Activated CD4-positive, alpha-beta T cell treated with anti-CD3 and anti-CD28 coated beads, Interleukin-2, amount 50 U/mL, for 1 hour (primary cell): ENCODE results near the gene LRRC47.
A peak's percentile ranks its signal among the peaks of the same experiment; 100 is the strongest.
"Not testable (repeated sequence)": the region's sequence is repeated elsewhere in the genome, so short reads cannot be mapped to it uniquely, and the experiment has no call there.

Experiments used
- DNase-seq: peaks from one replicate; pipeline ENCODE4 v3.0.0-alpha.2; 2020

Gene LRRC47

DNA sequence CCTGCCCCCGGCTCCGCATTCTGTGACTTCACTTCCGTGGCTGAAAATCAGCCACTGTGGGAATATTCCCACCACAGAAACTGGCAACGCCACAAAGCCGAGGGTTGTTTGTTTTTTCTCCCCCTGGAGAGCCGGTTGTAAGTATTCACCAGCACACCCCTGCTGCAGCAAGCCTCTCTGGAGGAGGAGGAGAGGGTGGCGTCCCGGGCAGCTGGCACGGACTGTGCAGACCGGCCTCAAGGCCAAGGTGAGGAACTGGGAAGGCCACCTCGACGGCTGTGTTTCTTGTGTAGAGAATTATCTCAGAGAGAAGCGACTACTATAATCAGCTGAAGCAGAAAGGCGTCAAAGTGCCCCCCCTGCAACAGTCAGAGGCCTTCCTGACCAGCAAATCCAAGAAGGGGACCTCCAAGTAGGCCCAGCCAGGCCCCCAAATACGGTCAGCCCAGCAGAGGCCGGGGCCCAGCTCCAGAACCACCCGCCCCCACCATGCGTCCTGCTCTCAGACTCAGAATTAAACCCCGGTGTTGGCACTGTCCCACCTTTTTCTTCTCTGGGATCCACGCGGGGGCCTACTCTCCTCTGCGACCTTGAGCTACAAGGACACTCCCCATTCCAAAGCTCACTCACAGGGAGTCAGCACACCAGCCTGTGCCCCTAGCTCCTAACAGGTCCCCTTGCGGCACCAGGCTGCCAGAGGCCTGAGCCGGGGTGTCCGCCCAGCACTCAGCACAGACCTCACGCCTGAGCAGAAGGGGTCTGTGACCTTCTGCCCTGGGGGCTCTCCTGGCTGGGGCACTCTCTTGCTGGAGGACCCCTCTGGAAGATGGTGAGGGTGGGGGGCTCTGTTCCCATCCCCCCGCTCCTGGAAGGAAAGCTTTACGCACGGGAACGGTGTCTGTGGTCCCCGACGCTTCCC, 24.9 kb downstream of the LRRC47 start:
- DNase-seq = no peak

DNA sequence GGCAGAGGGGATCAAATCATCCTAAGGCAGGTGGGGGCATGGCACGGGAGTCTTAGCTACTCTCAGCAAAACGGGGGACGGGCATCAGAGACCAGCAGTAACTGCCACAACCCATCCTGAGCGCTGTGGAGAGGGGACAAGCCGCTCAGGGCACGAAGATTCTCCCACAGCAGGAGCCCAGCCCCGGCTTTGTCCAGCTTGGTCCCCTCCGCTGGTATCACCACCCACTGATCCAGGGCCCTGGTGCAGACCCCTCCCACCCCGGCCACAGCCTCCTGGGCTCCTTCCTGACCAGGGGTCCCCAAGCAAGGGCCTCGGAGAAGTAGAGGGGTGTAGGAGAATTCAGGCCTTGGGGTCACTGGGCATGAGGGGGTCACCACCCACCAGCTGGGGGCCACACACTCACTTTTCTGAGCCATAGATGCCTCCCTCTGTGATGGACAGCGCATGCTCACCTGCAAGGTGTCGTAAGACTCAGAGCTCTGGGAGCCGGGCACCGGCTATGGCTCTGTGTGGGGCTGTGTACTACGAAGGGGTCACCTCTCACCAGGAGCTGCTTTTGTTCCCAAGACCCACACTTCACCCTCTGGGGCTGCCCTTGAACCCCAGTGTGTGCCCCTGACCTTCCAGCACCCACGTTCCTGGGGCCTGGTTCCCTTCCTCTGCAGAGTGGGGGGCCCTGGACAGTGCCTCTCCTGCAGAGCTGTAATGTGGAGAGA, 26.1 kb downstream of the LRRC47 start:
- DNase-seq = no peak

DNA sequence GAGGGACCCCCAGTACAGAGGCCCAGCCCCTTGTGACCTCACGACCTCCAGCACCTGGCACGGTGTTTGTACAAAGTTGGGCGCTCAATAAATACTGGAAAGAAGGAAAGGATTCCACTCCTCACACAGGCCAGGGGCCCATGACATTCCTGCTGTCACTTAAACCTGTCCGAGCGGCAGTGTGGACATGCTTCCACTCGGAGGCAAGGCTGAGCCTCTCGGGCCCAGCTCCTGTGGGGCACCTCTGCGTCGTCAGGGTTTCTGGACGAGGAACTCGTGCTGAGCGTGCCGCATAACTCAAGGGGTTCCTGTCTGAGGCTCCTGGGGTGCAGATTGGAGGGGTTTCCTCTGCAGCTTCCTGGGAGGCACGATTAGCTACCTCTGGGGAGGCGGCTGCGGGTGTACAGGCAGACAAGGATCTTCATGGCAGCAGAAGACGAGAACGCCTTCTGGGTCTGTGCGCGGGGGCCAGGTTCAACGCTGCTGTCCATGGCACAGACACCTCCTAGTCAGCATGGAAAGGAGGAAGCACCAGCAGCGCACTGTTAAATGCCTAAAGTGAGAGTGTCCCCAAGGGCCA, 27.4 kb downstream of the LRRC47 start:
- DNase-seq = no peak

DNA sequence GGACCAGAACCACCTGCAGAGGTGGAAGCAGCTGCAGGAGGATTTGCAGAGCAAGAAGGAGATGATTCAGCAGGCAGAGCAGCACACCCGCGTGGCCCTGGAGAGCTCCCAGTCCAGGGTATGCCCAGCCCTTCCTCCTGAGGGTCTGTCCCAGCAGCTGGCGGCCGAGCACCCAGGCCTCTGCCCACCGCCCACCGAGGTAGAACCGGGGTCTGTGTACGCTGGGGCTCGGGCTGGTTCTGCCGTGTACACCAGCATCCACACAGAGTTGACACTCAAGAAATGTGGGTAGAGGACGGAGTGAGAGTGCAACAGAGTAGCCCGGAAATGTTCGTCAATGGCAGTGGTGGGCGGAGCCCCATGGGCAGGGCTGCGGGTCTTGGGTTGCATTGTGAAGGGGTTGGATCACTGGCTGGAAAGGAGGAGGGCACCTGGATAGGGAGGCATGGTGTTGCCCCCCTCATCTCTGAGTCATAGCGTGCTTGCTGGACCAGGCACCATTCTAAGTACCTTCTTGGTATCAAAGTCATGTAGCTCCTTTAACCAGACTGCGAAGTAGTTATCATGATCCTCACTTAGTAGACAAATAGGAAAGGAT, 28.9 kb downstream of the LRRC47 start:
- no peak for DNase-seq

DNA sequence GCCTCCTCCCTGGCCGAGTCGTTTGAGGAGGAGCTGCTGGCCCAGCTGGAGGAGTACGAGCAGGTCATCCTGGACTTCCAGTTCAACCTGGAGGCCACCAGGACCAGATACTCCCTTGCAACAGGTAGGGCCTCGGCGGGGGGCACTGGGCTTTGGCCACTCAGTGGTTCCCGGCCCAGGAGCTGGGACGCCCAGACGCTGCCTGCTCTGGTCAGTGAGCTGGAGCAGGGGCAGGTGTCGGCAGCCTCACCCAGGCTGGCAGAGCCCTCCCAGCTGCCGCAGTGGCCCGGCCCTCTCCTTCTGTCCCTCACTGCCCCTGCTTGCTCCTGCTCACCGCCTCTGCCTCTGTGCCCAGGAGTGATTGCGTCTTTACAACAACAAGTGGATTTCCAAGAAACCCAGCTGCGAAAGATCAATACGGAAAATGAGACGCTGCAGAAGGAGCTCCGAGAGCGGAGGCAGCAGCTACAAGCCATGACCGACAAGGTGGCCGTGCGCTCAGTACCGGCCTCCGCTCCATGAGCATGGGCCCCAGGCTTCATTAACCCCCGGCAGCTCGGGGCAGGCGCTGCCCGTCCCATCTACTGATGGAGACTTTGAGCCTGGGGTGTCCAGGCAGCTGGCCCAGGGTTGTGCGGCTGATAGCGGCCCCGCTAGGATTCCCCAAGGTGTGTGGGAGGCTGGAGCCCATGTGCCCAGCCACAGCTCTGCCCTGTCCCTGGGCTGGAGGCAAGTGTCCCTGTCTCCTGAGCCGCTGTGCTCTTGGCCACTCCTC, 32.8 kb downstream of the LRRC47 start:
- DNase-seq = no peak

DNA sequence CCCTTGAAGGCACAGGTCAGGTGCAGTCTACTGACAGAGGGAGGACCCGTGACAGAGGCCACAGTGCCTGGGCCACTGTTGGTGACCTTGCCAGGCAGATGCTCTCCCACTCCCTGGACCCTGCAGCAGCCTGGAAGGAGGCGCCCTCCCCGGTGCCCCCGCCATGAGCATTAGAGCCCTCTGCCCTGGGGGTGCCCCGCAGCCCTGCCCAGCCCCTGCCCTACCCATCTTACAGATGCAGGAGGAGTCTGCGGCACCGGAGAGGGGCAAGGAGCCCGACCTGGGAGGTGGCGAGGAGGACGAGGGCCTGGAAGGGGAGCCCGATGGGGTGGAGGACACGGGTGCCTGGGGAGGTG, 33.4 kb downstream of the LRRC47 start:
- no peak for DNase-seq

DNA sequence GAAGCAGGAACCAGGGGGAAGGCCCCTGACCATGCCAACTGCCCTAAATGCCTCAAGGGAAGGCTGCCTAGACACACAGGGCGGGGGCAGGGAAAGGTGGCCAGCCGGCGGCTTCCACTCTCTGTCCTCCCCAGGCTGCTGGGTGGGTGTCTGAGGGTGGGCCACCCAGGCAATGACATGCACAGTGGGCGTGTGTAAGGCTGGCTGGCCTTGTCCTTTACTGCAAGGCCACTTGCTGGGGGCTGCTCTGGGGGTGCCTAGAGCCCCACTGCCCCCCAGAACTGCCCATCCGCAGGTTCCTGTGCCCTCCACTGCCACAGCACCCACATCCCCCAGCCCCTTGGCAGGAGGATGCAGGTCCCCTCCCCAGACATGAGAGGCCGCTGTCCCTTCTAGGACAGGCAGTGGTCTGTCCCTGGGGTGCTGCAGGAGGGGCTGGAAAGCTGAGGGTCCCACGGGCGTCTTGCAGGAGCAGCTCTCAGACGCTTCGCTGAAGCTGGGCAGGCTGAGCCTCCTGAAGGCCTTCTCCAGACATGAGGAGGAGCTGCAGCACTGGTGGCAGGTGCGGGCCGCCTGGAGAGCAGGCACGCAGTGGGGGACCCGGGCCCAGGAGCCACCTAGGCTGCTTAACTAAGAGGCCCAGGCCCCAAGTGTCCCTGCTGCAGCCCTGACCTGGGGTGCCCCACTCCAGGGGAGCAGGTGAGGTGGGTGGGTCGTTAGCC, 34.0 kb downstream of the LRRC47 start:
- DNase-seq = no peak

DNA sequence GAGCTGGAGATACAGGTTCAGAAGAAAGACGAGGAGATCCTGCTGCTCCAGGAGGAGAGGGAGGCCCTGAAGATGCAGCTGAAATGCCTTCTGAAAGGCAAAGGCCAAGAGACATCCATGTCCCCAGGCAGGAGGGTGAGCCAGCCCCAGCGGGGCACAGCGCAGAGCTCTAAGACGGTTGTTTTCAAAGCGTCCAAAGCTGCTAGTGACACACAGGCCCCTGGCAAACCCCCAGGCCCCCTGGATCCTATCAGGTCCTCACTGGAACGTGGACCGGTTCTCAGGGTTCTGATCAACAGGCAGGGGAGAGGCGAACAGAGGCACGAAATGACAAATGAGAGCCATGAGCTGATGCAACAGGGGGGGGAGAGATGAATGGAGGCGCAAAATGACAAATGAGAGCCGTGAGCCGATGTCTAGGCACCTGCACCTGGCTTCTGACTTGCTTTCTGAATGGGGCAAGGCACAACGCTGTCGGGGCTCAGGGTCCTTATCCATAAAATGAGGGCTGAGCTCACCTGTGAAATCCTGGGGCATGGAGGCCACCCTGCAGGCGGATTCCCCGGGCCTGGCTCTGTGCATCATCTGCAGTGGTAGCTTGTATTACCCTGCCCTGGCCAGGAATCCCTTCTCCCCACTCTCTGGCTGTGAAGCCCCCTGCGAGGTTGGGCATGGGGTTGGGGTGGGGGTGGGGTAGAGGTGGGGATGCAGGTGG, 34.8 kb downstream of the LRRC47 start:
- no peak for DNase-seq

DNA sequence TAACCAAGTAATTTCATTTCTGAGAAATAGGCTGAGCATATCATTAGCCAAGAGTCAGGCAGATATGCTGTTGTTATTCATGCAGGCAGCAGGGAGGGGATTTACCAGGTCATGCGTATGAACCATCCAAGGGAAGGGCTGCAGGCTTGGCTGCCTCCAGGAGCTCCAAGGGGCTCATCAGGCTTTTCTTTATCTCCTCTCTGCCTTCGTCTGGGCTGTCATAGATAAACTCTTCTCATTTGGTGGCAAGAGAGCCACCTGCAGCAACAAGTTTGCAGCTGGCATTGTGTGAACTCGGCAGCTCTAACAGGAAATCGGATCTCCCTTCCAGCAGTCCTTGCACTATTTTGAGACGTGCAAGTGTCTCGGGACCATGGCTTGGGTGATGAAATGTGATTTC, 36.5 kb downstream of the LRRC47 start:
- DNase-seq = no peak

DNA sequence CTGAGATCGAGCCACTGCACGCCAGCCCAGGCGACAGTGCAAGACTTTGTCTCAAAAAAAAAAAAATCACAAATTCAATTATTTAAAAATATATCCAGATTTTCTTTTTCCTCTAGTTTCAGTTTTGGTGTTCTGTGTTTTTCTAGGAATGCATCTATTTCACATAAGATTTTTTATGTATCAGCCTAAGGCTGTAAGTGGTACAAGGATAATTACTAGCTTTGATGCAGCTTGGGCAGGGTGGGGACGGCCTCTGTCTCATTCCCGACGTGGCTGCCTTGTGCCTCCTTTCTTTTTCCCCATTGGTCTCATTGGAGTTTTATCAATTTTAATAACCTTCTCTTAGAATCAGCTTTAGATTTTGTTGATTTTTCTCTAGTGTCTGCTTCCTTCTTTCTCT, 37.1 kb downstream of the LRRC47 start:
- no peak for DNase-seq

DNA sequence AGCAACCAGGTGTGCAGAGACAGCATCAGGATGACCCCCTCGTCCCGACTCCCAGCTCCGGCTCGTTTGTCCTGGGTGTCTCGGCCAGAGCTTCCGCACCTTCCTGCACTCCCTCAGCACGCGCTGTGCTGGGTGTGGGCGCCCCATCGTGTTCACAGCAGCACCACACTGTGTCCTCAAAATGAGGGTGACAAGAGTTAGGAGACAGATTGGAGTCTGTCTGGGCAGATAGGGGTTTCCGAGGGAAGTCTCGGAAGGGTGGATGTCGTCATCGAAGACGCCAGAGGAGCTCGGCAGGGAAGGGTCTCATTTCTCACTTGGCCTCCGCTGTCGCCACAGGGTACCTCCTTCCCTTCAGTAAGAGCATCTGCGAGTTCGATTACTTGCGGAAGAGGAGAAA, 39.9 kb downstream of the LRRC47 start:
- no peak for DNase-seq

DNA sequence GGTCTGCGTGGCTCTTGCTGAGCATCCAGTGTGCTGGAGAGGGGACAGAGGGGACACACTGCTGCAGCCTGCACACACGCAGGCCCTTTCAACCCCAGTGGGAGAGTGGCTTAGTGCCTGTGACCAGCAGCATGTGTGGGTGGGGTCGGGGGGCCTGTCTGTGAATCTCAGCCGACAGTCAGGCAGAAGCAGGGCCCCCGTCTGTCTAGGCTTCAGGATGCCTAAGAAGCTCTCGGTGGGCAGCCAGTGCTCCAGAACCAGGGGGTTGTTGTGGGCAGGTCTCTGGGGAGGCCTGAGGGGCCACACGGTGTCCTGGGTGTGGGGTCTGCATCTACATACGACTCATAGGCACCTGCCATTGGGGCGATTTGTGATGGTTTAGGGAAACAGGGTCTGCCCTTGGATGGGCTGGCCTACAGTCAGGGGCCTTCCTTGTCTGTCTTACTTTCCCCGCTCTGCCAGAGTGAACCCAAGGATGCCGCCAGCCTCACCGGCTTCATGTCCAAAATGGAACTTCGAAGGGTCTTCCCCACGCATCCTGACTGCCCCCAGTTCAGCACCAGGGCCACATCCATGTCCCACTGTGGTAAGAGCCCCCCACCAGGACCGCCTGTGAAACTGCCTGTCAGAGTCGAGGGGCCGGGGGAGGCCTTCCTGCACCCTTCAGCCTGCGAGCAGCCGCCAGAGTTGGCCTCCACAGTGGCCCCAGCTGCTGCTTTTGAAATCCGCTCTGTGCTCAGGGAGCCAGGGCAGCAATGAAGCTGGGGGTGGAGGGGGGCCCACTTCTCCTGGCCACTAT, 42.4 kb downstream of the LRRC47 start:
- DNase-seq = no peak

DNA sequence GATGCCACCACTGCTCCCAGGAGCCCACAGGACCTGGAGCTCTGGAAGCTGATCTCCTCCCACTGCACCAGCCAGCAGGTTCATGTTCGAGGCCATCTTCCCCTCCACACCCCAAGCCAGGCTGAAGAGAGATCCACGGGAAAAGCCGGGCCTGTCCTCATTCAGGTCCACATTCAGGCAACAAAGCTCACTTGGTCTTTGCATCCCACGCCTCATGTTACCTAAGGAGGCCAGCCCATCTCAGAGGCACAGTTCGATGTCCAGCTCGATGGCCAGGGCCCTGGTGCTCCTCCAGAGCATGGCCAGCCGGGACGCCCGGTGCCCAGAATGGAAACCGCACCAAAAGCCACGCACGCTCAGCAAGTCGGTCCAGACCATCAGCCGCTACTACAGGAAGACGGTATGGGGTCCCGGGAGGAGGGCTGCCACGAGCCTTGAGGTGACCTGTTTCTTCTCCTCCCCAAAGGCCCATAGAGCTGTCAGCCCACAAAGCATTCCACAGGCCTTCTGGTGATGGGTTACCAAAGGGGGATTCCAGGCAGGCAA, 43.8 kb downstream of the LRRC47 start, which contains the start of gene CCDC27:
Gene CCDC27, plus strand, starts transcription at position 51 of the 546 bp plus-strand sequence. Its CDS starts 32 bp downstream, at position 83.
- no peak for DNase-seq

DNA sequence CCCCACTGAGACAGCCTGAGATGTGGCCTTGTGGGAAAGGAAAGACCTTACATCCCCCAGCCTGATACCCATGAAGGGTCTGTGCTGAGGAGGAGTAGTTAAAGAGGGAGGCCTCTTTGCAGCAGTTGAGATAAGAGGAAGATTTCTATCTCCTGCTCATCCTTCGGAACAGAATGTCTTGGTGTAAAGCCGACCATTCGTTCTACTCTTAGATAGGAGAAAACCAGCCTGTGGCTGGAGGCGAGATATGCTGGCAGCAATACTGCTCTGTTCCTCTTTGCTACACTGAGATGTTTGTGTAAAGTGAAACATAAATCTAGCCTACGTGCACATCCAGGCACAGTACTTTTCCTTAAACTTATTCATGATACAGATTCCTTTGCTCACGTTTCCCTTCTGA, 45.6 kb downstream of the LRRC47 start:
- no peak for DNase-seq

DNA sequence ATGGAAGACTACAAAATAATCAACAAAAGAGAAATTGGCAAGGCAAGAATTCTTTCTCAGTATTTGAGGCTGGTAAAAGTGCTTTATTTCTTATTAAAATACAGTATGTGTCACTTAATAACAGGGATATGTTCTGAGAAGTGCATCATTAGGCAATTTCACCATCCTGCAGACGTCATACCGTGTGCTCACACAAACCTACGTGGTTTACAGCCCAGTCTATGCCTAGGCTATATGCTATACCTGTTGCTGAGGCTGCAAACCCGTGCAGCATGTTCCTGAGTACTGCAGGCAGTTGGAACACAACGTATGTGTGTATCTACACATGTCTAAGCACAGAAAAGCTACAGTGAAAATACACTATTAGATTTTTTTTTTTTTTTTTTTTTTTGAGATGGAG, 46.8 kb downstream of the LRRC47 start:
- DNase-seq = no peak

DNA sequence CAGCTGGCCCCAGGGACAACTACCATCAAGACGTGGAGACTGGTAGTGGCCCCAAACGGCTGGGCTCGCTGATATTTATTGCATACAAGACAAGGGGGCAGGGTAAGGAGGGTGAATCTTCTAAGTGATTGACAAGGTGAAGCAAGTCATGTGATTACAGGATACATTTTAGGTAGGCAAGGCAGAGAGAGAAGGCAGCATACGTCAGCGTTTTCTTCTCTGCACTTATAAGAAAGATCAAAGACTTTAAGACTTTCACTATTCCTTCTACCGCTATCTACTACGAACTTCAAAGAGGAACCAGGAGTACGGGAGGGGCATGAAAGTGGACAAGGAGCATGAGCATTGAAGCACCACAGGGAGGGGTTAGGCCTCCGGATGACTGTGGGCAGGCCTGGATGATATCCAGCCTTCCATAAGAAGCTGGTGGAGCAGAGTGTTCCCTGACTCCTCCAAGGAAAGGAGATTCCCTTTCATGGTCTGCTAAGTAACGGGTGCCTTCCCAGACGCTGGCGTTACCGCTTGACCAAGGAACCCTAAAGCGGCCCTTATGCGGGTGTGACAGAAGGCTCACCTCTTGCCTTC, 47.9 kb downstream of the LRRC47 start:
- DNase-seq = not testable (repeated sequence)

DNA sequence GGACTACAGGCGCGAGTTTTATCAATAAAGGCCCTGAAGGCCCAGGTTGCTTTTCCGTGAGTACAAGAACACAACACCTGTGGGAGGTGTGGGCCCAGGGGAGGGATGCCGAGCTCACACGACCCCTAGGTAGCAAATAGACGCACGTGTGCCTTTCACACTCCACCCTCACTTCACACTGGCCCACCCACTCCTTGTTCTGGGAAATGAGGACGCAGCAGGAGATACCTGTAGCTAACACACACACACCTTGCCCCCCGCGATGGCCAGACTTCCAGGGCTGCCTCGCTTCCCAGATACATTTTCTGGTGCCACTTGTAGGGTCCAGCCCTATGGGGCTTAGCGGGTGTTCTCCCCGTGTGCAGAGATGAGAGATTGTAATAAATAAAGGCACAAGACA, 48.4 kb downstream of the LRRC47 start:
- DNase-seq = no peak

DNA sequence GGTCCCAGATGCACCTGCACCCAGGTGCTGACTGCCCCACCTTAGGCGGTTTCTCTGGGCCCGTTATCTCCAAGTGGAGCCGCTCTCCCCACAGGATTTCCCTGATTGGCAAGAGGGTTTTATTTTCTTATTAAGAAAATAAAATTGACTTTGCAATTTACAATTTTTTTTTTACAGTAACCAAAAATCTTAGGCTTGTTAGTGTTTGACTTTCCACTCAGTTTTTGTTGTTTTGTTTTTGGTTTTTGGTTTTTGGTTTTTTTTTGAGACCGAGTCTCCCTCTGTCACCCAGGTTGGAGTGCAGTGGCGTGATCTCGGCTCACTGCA, 48.8 kb downstream of the LRRC47 start:
- no peak for DNase-seq

DNA sequence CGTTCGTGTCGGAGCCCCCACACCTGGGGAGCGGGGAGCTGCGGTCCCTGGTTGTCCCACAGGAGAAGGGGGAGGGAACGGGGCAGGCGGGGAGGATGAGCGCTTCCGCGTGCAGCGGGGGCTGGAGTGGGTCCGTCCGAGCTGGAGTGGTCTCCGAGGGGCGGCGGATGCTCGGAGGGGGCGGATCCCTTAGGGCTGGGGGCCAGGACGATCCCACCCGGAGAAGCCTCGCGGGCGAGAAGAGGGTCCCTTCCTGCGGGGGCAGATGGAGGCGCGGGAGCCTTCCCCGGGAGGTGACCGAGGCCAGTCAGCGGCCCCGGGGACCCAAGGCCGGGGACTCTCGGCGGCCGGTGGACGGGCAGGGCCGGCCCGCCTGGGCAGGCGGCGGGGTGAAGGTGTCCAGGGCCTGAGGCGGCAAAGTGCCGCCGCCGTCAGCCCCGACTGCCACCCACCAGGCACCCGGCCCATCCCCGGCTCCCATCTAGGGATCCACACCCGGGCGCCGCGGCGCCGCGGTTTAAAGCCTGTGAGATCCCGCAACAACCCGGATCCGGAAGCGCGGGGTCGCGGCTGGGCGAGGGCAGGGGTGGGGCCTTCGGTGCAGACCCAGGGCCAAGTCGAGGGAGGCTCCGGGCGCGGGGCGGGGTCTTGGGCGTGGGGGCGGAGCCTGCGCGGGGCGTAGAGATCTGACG, 49.3 kb downstream of the LRRC47 start:
- DNase-seq = peak; percentile 84
